ENCODE measurements around the gene TMEM132C.

- TF ChIP-seq, protein P1, sequence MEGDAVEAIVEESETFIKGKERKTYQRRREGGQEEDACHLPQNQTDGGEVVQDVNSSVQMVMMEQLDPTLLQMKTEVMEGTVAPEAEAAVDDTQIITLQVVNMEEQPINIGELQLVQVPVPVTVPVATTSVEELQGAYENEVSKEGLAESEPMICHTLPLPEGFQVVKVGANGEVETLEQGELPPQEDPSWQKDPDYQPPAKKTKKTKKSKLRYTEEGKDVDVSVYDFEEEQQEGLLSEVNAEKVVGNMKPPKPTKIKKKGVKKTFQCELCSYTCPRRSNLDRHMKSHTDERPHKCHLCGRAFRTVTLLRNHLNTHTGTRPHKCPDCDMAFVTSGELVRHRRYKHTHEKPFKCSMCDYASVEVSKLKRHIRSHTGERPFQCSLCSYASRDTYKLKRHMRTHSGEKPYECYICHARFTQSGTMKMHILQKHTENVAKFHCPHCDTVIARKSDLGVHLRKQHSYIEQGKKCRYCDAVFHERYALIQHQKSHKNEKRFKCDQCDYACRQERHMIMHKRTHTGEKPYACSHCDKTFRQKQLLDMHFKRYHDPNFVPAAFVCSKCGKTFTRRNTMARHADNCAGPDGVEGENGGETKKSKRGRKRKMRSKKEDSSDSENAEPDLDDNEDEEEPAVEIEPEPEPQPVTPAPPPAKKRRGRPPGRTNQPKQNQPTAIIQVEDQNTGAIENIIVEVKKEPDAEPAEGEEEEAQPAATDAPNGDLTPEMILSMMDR (IDR thresholded peaks at IDR 0.05) = no peak
- no peak for TF ChIP-seq EZH2 (IDR thresholded peaks at IDR 0.05; ENCODE audit: borderline replicate concordance, insufficient read depth, low read depth, low read length, poor library complexity, severe bottlenecking)
Observed at GRCh38 chr12:128737292-128737966, 470.5 kb downstream of the TMEM132C start.

Data from B cell (primary cell).